HG03196 (cell line): ENCODE measurements around the gene CMBL.
"Not testable (repeated sequence)": the region's sequence is repeated elsewhere in the genome, so short reads cannot be mapped to it uniquely, and the experiment has no call there.

Experiments used
- ATAC-seq: cut with Tn5 transposase; IDR thresholded peaks from one replicate; pipeline ENCODE4 v1.9.1; 2021; ENCODE audit not compliant: unreplicated experiment

CMBL gene

DNA sequence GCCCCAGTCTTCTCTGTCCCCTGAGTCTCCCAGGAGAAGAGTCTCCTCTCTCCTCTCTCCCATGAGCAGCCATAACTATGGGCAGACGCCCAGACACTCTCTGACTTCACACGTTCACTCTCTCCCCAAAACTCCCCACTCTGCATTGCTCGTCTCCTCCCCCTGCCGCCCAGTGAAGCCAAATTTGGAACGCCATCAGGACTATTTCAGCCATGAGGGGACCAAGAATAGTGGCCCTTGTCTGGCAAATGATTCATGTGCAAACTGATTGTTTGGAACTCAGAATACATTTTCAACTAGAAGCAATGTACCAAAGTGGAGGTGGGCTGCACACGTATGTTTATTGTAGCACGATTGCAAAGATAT, 20.9 kb downstream of the CMBL start:
- ATAC-seq: no peak

DNA sequence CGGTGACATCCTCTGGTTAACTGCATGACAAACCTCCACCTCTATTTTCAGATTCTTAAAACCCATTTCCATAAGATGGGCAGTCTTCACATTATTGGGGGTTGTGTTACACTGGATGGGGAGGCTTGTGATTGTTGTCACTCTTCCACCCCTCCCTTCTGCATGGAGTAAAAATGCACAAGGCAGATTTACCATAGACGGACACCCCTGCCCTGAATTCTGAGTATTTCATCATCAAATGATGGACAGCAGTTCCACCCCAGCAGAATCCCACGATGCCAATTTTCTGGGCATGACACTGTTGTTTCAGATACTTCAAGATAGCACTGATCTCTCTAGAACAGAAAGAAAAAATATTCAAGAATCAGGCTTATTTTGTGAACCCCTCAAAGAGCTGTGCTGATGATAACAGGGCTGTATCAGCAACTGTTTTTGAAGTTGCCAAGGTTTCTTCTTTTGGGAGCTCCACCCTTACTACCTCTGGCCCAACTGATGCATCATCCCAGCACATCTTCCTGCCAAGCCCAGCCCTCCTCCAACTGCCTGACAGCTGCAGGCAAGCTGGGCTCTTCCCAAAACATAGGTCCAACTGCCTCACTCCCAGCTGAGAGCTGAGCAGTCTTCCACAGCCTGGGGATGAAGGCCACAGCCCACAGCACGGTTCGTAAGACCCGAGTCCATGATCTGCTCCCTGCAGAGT, 21.4 kb downstream of the CMBL start:
- ATAC-seq: no peak

DNA sequence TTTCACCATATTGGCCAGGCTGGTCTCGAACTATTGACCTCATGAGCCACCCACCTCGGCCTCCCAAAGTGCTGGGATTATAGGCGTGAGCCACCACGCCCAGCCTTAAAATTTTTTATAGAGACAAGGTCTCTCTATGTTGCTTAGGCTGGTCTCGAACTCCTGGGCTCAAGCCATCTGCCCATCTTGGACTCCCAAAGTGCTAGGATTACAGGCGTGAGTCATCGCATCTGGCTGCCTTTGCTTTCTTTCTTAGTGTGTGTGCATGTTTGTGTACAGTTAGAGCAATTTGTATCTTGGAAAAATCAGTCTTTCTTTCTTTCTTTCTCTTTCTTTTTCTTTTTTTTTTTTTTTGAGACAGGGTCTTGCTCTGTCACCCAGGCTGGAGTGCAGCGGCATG, 22.3 kb downstream of the CMBL start:
- ATAC-seq: not testable (repeated sequence)

DNA sequence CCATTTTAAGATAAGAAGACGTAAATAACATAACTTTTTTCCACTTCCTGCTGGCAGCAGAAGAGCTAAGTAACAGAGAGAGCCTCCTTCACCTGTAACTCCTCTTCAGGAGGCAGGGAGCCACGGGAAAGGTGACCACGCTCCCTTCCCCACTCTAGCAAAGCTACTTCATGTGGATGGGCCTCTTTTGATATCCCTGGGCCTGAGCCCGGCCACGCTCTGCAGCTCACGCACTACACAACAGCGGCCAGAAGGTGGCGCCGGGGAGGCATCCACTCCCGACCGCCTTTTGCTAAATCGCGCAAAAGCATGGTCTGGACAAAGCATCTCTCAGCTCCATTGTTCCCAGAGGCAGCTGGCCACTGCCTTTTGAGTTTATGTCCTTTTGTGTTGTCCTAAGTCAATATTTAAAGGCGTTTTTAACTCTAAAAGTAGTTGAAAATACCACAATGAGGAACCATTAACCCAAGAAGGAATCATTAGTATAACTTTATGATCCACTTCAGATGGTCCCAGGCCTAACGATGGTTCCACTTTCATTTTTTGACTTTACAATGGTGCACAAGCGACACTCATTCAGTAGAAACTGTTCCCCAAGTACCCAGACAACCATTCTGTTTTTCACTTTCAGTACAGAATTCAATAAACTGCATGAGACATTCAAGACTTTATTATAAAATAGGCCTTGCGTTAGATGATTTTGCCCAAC, 23.6 kb downstream of the CMBL start:
- peak; percentile 94 for ATAC-seq

DNA sequence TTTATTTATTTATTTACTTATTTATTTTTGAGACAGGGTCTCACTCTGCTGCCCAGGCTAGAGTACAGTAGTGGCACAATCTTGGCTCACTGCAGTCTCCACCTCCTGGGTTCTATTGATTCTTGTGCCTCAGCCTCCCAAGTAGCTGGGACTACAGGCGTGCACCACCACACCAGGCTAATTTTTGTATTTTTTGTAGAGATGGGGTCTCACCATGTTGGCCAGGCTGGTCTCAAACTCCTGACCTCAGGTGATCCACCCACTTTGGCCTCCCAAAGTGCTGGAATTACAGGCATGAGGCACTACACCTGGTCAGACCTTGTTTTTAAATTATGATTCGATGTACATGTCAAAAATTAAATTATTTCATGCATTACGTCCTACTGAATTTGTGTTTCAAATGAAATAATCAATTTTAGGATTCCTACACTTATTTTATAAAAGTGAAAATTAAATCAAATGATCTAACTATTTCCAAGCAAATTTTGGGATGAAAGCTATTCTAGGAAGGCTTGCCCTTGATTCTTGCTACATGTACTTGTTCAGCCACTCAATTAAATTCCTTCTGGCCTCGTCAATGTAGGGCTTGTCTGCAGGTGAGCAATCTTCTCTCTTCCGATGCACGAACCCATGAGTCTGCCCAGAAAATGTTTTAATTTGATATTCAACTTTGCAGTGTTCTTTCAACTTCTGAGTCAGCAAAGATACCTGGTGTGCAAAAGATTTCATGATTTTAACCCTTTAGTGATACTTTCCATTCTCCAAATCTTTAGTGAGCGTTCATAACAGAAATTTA, 27.6 kb downstream of the CMBL start:
- no peak for ATAC-seq

DNA sequence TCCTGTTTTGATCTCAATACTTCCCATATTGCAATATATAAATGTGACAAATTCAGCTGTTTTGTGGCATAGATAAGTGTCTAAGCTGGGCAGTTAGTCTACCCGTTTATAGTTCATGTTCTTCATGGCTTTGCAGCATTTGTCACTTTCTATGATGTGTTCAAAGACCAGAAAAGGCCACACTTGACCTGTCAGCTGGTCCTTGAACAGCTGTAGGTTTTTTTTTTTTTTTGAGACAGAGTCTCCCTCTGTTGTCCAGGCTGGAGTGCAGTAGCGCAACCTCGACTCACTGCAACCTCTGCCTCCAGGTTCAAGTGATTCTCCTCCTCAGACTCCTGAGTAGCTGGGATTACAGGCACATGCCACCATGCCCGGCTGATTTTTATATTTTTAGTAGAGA, 28.4 kb downstream of the CMBL start:
- ATAC-seq: no peak

DNA sequence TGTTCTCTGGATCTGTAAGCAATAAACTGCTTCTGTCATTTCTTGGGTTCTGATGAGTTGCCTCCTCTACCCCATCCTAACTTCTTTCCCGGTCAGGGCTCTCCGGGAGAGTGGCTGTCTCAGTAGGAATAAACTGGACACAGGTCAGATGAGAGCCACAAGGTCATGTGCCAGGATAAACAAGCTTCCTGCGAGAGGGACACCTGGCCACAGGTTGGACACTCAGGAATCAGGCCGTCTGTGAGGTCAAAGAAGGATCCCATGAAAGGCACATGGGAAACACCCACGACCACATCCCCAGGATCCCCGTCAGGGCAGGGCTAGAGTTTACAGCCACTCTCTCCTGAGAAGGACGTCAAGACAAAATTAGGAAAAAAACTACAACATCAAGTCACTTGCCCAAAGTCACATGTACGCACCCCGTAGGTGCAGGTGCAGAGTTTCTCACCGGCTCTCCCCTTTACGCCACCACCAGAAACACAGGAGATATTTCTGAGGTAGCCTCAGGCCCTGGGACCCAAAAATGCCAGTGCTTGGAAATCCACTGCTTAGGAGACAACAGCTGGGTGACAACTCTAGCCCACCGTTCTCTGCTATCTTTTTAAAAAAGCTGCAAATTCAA, 28.9 kb downstream of the CMBL start:
- ATAC-seq: no peak

DNA sequence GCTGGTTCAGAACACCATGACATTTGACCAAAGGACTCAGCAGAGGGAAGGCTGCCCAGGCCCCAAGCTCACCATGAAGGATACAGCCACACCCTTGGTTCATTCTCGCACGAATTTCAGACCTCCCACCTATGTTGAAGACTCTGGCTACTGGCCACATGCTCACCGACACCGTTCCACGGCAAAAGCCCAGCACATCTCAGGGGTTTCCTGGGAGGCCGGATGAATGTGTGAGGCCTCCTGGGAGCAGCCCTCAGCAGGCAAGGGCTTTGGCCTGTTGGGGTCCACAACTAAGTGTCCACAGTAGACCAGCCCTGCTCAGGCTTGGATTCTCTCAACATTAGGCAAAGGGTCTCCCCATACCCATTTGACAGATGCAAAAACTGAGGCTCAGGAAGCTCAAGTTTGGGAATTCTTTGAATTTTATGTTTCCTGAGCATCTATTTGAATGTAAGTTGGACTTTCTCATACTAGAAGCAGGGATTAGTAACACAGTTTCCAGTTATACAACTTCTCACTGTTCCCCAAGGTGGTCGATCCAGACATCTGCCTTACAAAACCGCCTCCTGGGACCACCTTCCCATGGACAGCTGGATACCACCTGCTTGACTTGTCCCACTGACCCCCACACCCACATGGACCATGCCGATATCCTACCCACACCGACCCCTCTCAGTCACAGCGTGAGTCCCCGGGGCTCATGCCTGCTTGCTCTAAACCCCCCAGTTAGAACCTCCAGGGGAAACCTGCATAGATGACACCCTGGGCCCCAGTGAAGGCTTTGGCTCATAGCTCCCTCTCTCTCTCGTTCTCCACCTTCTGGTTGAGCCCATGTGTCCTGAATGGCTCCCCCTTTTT, 29.7 kb downstream of the CMBL start:
- ATAC-seq: no peak

DNA sequence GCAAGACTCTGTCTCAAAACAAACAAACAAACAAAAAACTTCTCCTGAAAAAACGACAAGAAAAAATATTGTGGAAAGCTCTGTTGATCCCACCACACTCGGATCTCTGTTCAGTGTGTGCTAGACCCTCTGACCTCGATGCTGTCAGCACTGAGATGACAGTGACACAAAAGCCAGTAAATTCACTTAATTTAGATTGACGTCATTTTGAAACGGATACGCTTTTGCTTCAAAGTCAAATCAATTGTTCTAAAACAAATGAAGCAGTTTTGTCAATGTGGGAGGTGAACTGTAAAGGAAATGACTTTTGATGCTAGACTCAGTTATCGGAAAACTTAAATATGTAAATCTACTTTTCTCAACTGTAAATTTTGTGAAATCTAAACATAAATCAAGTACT, 31.0 kb downstream of the CMBL start:
- ATAC-seq: no peak

DNA sequence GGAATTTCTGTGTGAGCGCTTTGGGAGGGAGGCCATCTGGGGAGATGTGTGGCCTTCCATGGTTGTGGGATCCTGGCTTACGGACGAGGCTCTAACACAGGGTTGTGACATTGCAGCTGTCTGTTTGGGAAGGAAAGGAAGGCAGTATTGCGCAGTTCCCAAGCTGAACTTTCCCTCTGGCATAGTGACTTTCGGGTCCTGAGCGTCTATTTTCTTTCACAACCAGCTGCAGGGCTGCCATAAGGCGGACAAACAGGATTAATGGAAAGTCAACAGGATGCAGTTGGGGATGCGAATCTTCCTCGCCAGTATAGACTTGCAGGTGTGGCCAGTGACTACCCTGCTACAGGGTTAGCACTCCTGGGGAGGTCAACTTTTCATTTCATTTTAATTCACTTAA, 31.7 kb downstream of the CMBL start:
- no peak for ATAC-seq

DNA sequence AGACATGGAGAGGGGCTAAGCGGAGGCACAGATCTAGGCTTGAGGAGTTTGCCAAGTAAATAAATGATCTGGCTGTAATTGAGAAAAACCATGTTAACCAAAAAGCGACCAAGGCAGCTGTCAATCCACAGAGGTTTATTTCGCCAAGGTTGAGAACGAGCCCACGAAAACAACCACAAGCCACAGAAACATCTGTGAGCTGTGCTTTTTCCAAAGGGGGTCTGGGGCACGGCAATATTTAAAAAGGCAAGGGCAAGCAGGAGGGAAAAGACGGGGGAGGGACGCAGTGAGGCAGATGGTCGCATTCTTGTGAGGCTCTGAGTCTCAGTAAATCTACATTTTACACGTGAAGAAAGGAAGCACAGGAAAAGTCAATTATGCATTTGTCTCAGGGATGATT, 32.2 kb downstream of the CMBL start:
- no peak for ATAC-seq

DNA sequence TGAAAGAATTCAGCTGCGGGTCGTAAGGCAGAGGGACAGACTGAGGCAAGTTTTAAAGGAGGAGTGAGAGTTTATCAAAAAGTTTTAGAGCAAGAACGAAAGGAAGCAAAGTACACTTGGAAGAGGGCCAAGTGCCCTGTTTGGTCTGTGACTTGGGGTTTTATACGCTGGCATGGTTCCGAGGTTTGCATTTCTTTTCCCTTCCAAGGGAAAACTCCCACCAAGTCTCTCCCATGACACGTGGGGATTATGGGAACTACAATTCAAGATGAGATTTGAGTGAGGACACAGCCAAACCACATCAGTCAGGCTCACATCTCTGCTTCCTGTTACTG, 34.9 kb downstream of the CMBL start:
- not testable (repeated sequence) for ATAC-seq

DNA sequence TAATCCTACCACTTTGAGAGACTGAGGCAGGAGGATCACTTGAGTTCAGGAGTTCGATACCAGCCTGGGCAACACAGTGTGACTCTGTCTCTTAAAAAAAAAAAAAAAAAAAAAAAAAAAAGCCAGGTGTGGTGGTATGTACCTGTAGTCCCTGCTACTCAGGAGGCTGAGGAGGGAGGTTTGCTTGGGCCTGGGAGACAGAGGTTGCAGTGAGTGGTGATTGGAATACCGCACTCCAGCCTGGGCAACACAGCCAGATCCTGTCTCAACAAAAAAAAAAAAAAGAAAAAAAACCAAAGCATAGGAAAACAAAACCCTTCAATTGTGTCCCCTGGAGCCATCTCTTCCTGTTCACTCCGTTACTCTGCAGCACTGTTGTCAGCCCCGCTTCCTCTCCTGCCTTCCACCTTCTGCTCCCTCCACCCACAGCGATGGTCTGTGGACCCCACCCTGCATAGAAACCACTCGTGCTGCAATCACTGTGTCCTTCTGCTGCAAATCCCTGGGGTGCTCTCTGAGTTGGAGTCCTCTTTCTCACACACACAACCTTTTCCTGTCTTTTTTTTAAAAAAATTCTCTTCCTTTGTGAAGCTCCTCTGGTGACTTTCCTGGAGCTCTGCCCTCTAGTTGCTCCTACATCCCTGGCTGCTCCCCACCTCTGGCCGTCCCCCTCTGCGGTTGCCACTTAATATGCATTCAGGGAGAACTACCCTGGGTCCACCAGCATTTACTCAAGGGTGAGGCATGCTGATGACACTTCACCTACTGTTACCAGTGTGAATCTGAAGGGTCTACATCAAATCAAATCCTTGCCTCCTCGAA, 35.4 kb downstream of the CMBL start:
- no peak for ATAC-seq

DNA sequence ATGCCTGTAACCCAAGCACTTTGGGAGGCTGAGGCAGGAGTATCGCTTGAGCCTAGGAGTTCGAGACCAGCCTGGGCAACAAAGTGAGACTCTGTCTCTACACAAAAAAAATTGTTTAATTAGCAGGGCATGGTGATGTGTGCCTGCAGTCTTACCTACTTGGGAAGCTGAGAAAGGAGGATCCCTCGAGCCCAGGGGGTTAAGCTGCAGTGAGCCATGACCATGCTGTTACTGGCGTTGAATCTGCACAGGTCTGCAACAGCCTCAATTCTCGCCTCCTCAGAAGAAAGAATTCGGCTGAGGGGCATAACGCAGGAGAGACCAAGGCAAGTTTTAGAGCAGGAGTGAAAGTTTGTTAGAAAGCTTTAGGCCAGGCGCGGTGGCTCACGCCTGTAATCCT, 39.6 kb downstream of the CMBL start:
- ATAC-seq: no peak

DNA sequence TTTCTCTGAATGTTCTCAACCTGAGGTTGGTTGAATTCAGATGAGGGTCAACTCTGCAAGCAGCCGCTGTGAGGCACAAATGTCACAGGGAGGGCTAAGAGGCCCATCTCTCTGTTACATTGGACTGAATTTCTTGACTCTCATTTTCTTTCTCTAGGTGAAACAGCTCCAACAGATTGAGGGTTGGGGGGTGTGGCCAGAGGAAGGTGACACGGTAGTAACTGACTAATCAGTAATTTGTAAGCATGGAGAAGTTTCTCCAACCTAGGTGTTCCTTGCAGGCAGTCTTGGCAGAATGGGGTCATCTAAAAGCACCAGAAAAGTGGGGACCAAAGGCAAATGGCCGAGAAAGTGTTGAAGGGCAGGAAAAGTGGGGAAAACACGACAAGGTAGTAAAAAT, 40.9 kb downstream of the CMBL start:
- ATAC-seq: no peak

DNA sequence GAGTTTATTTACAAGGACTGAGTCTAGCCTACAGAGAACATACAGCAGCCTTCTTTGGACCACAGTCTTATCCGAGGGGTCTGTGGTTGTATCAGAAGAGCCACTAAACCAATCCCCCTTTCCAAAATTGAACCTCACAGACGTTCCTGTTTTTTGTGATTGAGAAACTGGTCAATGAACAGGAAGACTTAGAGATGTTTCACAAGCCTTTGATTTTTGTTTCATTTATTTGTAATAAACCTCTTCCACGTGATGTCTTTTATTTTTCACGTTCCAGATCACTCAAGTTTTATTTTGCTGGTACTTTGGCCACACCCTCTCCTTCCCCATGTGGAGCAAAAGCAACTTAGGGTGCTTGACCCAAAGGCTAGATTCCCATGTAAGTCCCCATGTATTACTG, 41.6 kb downstream of the CMBL start:
- ATAC-seq: no peak

DNA sequence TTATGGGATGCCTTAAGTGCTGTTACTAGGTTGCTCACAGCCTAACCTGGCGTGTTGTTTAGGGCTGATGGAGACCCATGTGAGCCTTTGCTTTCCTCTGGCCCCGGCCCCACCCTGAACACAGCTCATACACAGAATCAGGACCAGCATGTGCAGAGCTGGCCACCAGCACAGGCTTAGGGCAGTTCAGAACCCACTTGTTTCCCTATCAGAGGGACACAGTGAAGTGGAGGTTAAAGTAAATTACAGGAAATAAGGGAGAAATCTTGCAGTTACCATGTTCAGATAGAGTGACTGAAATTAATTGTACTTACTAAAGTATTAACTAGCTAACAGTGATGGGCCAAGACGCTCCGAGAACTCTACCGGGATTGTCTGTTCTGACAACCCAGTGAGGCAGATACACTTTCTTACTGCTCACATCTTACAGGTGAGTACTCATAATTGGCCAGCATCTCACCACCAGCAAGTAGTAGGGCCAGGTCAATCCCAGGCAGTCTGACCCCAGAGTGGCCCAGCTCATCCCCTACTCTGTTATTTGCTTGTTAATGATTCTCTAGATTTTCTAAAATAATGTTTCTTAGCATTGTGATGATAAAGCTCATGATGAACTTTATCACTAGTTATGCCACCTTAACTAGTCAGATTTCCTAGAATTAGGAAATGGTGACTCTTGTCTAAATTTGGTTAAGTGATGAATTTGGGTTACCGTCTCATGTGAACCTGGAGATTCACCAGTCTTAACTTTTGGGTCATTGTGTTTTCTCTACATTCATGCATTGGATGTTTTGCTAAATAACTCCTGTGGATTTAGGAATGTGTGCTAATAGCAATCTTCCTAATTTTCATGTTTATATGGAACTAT, 42.2 kb downstream of the CMBL start:
- ATAC-seq: no peak

DNA sequence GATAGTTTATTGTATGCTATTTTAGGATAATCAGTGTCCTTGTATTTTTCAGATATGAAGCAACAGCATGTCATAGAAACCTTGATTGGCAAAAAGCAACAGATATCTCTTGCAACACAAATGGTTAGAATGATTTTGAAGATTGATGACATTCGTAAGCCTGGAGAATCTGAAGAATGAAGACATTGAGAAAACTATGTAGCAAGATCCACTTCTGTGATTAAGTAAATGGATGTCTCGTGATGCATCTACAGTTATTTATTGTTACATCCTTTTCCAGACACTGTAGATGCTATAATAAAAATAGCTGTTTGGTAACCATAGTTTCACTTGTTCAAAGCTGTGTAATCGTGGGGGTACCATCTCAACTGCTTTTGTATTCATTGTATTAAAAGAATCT, 43.1 kb downstream of the CMBL start:
- ATAC-seq: no peak

DNA sequence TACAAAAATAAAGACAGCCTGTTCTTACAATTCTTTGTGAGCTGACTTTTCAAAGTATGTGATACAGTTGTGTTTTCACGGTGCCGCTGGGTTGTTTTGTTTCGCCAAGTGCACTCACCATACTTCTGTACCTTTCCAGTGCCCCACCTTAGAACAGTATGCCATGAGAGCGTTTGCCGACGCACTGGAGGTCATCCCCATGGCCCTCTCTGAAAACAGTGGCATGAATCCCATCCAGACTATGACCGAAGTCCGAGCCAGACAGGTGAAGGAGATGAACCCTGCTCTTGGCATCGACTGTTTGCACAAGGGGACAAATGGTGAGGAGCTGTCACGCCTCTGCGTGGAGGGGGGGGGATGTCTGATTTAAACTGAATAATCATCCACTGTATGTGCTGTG, 44.7 kb downstream of the CMBL start:
- ATAC-seq: no peak
